ENCODE data around the gene RPS6KA2.

RPS6KA2 gene

GRCh38 chr6:166440729-166441128, 186.3 kb downstream of the RPS6KA2 start:
- TF ChIP-seq, protein P1, sequence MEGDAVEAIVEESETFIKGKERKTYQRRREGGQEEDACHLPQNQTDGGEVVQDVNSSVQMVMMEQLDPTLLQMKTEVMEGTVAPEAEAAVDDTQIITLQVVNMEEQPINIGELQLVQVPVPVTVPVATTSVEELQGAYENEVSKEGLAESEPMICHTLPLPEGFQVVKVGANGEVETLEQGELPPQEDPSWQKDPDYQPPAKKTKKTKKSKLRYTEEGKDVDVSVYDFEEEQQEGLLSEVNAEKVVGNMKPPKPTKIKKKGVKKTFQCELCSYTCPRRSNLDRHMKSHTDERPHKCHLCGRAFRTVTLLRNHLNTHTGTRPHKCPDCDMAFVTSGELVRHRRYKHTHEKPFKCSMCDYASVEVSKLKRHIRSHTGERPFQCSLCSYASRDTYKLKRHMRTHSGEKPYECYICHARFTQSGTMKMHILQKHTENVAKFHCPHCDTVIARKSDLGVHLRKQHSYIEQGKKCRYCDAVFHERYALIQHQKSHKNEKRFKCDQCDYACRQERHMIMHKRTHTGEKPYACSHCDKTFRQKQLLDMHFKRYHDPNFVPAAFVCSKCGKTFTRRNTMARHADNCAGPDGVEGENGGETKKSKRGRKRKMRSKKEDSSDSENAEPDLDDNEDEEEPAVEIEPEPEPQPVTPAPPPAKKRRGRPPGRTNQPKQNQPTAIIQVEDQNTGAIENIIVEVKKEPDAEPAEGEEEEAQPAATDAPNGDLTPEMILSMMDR (IDR thresholded peaks at IDR 0.05; ENCODE audit: extremely low read depth, insufficient read depth, missing control alignments): no peak
- in situ Hi-C loops (cut with MboI; ENCODE audit: low pct_unique_long_range_greater_than_20kb, low sequenced_read_pairs, unreplicated experiment): no loop called here
- no peak for DNase-seq (ENCODE audit: low spot score)

GRCh38 chr6:166440106-166440505, 186.9 kb downstream of the RPS6KA2 start:
- in situ Hi-C loops (cut with MboI; ENCODE audit: low pct_unique_long_range_greater_than_20kb, low sequenced_read_pairs, unreplicated experiment): no loop called here
- DNase-seq (ENCODE audit: low spot score): no peak
- TF ChIP-seq, protein P1 (IDR thresholded peaks at IDR 0.05; ENCODE audit: extremely low read depth, insufficient read depth, missing control alignments): no peak

DNA sequence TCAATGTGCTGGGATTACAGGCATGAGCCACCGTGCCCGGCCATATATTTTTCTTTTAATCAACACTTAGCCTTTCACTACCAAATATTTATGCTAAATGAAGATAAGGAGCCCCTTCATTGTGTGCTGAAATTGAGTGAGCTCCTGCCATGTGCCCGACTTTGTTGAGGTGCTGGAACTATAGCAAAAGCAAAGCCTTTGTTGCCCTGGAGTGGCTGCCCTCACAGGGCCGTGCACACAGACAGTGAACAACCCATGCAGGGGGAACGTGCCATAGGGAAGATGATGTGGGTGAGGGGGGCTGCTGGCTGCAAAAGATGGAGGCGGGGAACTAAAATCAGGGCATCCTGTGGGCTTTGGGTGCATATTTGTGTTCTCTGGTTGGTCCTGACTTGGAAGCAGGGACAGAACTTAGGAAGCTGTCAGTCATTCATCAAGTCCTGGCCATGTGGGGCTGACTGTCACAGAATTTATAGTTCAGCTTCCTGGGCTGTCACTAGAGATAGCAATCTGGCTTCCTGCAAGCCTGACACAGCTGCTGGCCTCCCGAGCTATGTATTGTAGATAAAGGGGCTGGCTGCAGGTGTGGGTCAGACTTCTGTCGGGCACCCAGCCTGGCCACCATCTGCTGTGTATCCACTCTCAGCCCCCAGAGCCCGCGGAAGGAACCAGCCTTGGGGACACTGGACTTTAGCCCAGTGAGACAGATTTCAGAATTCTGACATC, 187.5 kb downstream of the RPS6KA2 start:
- TF ChIP-seq, protein P1 (IDR thresholded peaks at IDR 0.05; ENCODE audit: extremely low read depth, insufficient read depth, missing control alignments): no peak
- in situ Hi-C loops (cut with MboI; ENCODE audit: low pct_unique_long_range_greater_than_20kb, low sequenced_read_pairs, unreplicated experiment): no loop called here
- DNase-seq (ENCODE audit: low spot score): no peak

DNA sequence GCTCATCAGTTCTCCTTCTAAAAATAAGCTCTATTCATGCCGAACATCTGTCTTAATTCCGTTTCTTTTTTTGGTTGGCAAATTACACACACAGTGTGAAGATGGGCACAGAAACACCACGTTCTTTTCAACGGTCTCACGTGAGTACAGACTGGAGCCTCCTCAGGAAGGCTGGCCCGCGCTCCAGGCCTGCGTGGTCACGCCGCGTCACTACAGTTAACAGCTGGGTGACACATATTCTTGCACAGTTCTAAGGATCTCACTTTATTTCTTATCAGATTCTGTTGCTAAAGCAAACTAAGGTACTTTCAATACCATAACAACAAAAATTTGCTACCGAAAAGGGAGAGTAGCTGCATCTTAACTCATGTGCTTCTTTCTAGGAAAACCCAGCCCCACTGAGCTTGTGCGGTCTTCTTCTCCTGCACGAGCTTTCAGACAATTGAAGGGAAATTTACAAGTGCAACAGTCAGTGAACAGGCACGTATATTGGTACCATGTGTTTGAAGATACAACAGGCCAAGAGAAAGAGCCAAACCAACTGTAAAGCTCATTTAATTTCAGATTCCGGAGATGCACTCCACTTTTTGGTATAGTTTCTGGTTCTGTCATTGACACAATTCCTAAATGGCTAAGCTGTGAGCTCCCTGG, 188.7 kb downstream of the RPS6KA2 start:
- TF ChIP-seq, protein P1 (IDR thresholded peaks at IDR 0.05; ENCODE audit: extremely low read depth, insufficient read depth, missing control alignments): no peak
- DNase-seq (ENCODE audit: low spot score): no peak
- in situ Hi-C loops (cut with MboI; ENCODE audit: low pct_unique_long_range_greater_than_20kb, low sequenced_read_pairs, unreplicated experiment): no loop called here

DNA sequence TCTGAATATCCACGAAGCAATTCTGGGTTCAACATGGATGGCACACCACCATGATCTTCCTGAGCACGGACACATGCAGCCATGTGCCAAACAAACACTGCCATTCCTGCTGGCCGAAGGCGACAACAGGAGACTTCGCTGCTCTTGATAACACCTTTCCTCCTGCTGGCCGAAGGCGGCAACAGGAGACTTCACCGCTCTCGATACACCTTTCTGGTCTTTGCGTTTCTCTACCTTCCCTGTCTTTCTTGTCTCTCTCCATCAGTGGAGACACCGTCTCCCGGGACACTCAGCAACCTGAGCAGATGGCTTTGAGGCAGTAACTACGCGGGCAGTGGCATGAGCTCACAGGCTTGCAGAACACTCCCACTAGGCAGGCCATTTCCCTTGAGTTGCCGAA, 189.4 kb downstream of the RPS6KA2 start:
- in situ Hi-C loops (cut with MboI; ENCODE audit: low pct_unique_long_range_greater_than_20kb, low sequenced_read_pairs, unreplicated experiment): no loop called here
- DNase-seq (ENCODE audit: low spot score): no peak
- TF ChIP-seq, protein P1 (IDR thresholded peaks at IDR 0.05; ENCODE audit: extremely low read depth, insufficient read depth, missing control alignments): no peak

DNA sequence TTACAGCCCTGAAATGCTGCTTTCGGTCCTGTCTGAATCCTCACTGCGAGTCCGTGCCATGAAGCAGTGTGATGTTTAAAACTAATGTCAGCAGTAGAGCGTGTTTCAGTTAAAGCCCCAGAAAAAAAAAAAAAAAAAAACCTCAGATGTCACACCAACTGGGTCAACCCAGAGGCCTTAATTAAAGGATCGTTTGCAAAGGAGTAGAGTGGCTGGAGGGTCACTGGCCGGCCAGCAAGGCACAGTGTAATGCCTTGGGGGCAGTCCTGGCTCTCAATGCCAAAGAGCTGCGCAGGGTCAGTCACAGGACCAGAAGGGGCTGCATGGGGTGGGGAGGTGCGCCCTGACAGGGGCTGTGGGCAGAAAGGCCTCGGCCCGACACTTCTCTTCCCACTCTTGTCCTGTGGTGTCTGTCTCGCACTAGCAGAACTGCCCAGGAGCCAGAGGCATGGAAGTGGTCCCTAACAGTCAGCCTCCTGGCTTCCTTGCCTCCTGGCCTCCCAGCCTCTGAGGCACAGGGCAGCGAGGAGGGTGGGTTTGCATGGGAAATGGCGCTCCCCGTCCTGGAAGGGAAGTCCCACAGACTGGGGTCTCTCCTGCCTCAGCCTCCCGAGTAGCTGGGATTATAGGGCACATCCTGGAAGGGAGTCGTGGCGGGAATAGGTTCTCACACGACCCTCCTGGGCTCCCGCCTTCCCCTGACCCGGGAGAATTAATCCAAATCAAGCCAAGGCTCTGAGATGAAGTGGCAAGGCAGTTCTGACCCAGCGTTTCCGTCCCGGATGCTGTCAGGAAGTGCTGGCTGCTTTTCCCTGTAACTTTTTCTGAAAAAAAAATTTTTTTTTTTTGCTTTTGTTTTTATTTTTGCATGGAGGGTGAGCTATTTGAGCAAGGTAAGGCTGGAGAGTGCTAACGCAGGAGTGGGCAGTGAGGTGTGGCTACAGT, 190.6 kb downstream of the RPS6KA2 start:
- TF ChIP-seq, protein P1 (IDR thresholded peaks at IDR 0.05; ENCODE audit: extremely low read depth, insufficient read depth, missing control alignments): no peak
- DNase-seq (ENCODE audit: low spot score): no peak
- in situ Hi-C loops (cut with MboI; ENCODE audit: low pct_unique_long_range_greater_than_20kb, low sequenced_read_pairs, unreplicated experiment): no loop called here

Measured in GM13977 (cell line).